HEK293T (cell line): ENCODE results near the gene STARD8.

Source experiments
- CTCF ChIA-PET: fragments of 350-600 bp; formaldehyde crosslinking; extraction: SDS; loops from one replicate; lab custom pipeline; 2021; ENCODE audit warnings: antibody characterized with exemption, inconsistent platforms; lab: Yijun Ruan, JAX
- POLR2A ChIA-PET: fragments of 350-600 bp; formaldehyde crosslinking; extraction: SDS; loops from one replicate; lab custom pipeline; 2020; ENCODE audit warnings: antibody characterized with exemption, inconsistent platforms; lab: Yijun Ruan, JAX
- DNase-seq: peaks from one replicate; pipeline ENCODE4 v3.0.0; 2012; ENCODE audit warnings: mixed read lengths; ENCODE audit errors: extremely low spot score
- ARNT ChIP-seq: fragments of 450-650 bp; IDR thresholded peaks from 2 replicates; pipeline ENCODE4 v1.6.1; 2017; ENCODE audit warnings: mild to moderate bottlenecking
- BHLHE40 ChIP-seq: fragments of 450-650 bp; IDR thresholded peaks from 2 replicates; pipeline ENCODE4 v1.6.1; 2016; ENCODE audit warnings: mild to moderate bottlenecking, moderate library complexity, borderline replicate concordance
- CTBP1 ChIP-seq: fragments of 450-650 bp; IDR thresholded peaks from 2 replicates; pipeline ENCODE4 v1.6.1; 2016; ENCODE audit warnings: borderline replicate concordance
- ELF4 ChIP-seq: fragments of 450-650 bp; IDR thresholded peaks from 2 replicates; pipeline ENCODE4 v1.6.1; 2017; ENCODE audit warnings: antibody characterized with exemption
- FOXA1 ChIP-seq: fragments of 450-650 bp; IDR thresholded peaks from 2 replicates; pipeline ENCODE4 v1.6.1; 2016; ENCODE audit warnings: mild to moderate bottlenecking
- FOXK2 ChIP-seq: fragments of 450-650 bp; IDR thresholded peaks from 2 replicates; pipeline ENCODE4 v1.6.1; 2016; ENCODE audit warnings: mild to moderate bottlenecking
- FOXM1 ChIP-seq: fragments of 450-650 bp; IDR thresholded peaks from 2 replicates; pipeline ENCODE4 v1.6.1; 2017; ENCODE audit warnings: mild to moderate bottlenecking, borderline replicate concordance
- HDGF ChIP-seq: fragments of 450-650 bp; IDR thresholded peaks from 2 replicates; pipeline ENCODE4 v1.6.1; 2017; ENCODE audit warnings: antibody characterized with exemption, borderline replicate concordance
- L3MBTL2 ChIP-seq: fragments of 450-650 bp; conservative IDR thresholded peaks from 2 replicates; pipeline ENCODE4 v1.6.1; 2016; ENCODE audit warnings: mild to moderate bottlenecking
- LEF1 ChIP-seq: fragments of 450-650 bp; IDR thresholded peaks from 2 replicates; pipeline ENCODE4 v1.6.1; 2017; ENCODE audit warnings: mild to moderate bottlenecking, borderline replicate concordance
- NFRKB ChIP-seq: fragments of 450-650 bp; IDR thresholded peaks from 2 replicates; pipeline ENCODE4 v1.6.1; 2016; ENCODE audit warnings: mild to moderate bottlenecking, moderate library complexity
- SP1 ChIP-seq: fragments of 450-650 bp; IDR thresholded peaks from 2 replicates; pipeline ENCODE4 v1.6.1; 2017
- SUZ12 ChIP-seq: fragments of 450-650 bp; IDR thresholded peaks from 2 replicates; pipeline ENCODE4 v1.6.1; 2016; ENCODE audit warnings: mild to moderate bottlenecking
- TARDBP ChIP-seq: fragments of 450-650 bp; IDR thresholded peaks from 2 replicates; pipeline ENCODE4 v1.6.1; 2016
- ZNF384 ChIP-seq: fragments of 450-650 bp; IDR thresholded peaks from 2 replicates; pipeline ENCODE4 v1.6.1; 2016
- TF ChIP-seq, protein P1 (sequence below): fragments of 450-650 bp; IDR thresholded peaks from 2 replicates; pipeline ENCODE4 v1.6.1; 2016

The STARD8 gene

DNA sequence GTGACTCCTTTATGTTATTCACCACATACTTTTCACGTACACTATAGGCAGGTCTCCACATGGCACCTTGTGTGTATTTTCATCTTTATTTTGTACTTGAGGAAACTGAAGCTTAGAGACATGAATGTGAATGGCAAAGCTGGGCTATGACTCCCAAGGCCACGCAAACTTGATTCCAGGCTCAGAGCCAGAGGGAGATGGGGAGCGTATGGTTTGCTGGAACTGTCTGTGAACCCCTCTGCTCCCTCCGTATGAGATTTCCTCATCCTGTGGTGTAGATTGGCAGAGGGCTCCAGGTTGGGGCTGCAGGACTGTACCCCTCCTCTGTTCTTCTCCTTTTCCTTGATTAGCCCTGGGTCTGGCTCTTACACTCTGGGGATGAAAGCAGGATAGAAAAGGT is 16.1 kb upstream of the STARD8 start:
- TF ChIP-seq NFRKB (no peak), TARDBP (no peak), FOXK2 (no peak), HDGF (no peak), BHLHE40 (no peak)
- no peak for DNase-seq
- ChIA-PET POLR2A (no interaction called here), CTCF (no interaction called here)

DNA sequence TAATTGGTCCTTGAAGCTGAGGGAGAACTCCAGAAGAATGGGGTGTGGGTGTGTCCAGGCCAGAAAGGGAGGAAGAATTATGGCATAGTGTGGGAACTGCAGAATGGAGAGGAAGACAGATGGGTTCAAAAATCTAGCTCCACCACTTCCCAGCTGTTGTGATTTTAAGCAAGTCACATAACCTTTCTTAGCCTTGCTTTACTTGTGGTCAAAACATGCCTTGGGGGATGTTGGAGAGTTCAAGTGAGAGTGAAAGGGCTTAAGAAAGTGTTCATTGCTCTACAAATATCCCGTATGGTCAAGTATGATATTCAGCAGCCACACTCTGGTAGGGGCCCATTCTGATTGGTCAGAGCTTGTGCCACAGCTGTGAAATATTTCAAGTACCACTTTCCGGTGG is 15.0 kb upstream of the STARD8 start:
- DNase-seq: no peak
- POLR2A ChIA-PET: no interaction called here
- TF ChIP-seq LEF1: no peak
- TF ChIP-seq SUZ12: no peak
- no peak for TF ChIP-seq SP1
- no peak for TF ChIP-seq L3MBTL2
- TF ChIP-seq, protein P1, sequence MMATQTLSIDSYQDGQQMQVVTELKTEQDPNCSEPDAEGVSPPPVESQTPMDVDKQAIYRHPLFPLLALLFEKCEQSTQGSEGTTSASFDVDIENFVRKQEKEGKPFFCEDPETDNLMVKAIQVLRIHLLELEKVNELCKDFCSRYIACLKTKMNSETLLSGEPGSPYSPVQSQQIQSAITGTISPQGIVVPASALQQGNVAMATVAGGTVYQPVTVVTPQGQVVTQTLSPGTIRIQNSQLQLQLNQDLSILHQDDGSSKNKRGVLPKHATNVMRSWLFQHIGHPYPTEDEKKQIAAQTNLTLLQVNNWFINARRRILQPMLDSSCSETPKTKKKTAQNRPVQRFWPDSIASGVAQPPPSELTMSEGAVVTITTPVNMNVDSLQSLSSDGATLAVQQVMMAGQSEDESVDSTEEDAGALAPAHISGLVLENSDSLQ: no peak
- no peak for TF ChIP-seq ARNT
- TF ChIP-seq FOXA1: no peak
- TF ChIP-seq BHLHE40: no peak
- no peak for TF ChIP-seq CTBP1
- no peak for TF ChIP-seq FOXK2
- CTCF ChIA-PET: no interaction called here

DNA sequence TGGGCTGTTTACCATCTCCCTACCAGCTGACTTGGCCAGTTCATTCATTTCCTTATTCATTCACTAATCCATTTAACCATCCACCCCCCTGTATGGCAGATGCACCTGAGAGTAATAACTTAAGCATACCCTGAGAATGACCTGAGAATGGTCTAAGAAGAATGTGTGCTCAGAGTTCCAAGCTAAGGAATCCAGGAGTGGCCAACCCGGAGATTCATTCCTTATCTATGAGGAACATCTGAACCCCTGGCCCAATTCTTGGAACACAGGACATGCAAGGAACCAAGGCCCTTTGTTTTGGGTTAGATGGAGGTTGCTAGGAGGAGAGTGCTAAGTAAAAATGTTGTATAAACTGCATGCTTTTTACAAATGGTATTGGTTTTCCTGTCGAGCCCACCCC is 13.5 kb upstream of the STARD8 start:
- no peak for DNase-seq
- no peak for TF ChIP-seq CTBP1
- TF ChIP-seq, protein P1: no peak
- POLR2A ChIA-PET: no interaction called here
- CTCF ChIA-PET: no interaction called here

DNA sequence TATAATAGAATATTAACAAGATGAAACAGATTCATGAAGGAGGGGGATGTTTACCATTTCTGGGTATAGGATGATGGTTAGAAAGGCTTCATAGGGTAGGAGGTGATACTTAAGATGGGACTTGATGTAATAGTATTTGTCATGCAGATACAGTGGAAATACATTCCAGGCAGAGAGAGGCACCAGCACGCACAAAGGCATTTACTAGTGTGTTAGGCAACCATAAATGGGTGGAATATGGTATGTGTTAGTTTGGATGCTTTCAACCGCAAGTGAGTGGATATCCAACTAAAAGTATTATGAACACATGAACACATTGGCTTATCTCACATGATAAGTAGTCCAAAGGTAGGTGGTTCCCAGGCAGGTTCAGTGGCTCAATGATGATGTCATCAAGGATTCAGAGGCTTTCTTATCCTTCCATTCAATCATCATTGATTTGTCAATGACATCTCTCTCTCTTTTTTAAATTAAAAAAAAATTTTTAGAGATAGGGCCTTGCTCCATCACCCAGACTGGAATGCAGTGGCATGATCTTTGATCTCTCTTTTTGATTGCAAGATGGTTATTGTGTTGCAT is 12.7 kb upstream of the STARD8 start:
- CTCF ChIA-PET: no interaction called here
- TF ChIP-seq L3MBTL2 (no peak), HDGF (no peak), ZNF384 (no peak), NFRKB (no peak), SP1 (no peak), TARDBP (no peak), ARNT (no peak), LEF1 (no peak), ELF4 (no peak), BHLHE40 (no peak), SUZ12 (no peak), FOXA1 (no peak), CTBP1 (no peak), FOXK2 (no peak), FOXM1 (no peak)
- TF ChIP-seq, protein P1: no peak
- POLR2A ChIA-PET: no interaction called here
- no peak for DNase-seq

DNA sequence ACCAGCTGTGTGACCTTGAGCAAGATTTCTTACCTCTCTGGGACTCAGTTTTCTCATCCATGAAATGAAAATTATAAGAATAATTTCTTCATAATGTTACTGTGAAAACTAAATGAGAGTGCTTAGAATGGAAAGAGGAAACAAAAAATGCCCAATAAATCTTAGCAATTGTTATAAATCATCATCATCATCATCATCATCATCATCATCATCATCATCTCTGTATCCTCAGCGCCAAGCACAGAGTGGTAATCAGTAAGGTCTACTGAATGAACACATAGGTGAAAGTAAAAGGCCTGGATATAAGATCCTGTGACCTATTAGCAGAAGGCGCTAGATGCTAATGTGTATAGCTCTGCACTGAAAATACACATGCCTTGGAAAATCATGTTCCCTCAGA is 6.8 kb upstream of the STARD8 start:
- TF ChIP-seq SUZ12 (no peak), BHLHE40 (no peak)
- ChIA-PET CTCF (no interaction called here), POLR2A (no interaction called here)
- DNase-seq: no peak

DNA sequence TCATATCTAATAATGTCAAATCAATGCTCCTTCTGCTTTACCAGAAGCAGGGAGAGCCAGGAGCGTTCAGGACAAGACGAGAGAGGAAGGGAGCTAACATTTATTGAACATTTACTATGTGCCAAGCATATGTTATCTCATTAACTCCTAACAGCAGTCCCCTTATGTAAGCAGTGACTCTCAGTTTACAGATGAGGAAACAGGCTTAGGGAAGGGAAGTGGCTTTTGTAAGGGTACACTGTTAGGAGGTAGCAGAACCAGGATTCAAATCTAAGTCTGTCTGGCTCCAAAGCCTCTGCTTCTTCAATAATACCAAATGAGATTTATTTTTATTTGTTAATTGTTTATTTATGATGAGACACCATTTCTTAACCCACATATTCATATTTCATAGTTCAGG is 2.6 kb upstream of the STARD8 start:
- TF ChIP-seq SUZ12 (no peak), HDGF (no peak), SP1 (no peak), NFRKB (no peak), FOXK2 (no peak), TARDBP (no peak), FOXA1 (no peak), CTBP1 (no peak), ELF4 (no peak), L3MBTL2 (no peak), ARNT (no peak), ZNF384 (no peak), FOXM1 (no peak), BHLHE40 (no peak), LEF1 (no peak)
- TF ChIP-seq, protein P1: no peak
- ChIA-PET CTCF (no interaction called here), POLR2A (no interaction called here)
- no peak for DNase-seq
